Head of caudate nucleus (tissue), 42 donors: ENCODE data around the gene SERPINI1.
A peak's percentile ranks its signal among the peaks of the same experiment; 100 is the strongest.

Experiments
- DNase-seq, 42 donors: peaks; one replicate each; pipeline versions ENCODE4 v3.0.0 to v3.0.0-alpha.2; 2020 to 2021; ENCODE audit warnings: mixed read lengths in 7 of 42
- intact Hi-C: fragments of 100-400 bp; cut with DNase I; formaldehyde crosslinking; loops from one replicate; pipeline ENCODE4 v1.15.0; 2022

The SERPINI1 gene

GRCh38 chr3:167735233-167736138 is at the start of gene SERPINI1:
Gene SERPINI1 (plus strand): TSS chr3:167735721. CDS start chr3:167789129, 53,408 bp downstream.
- DNase-seq = peak; percentile 80 to 98 (median 94)
- intact Hi-C loops = loop anchor here (5.0 to 10.0 kb wide), 2 partner anchors 77 to 309 kb away; no protein-coding TSS in a partner anchor

GRCh38 chr3:167691366-167691765 is 44.2 kb upstream of the SERPINI1 start:
- DNase-seq = no peak
- intact Hi-C loops = no loop called here

- no peak for DNase-seq
- intact Hi-C loops = no loop called here
Measured at GRCh38 chr3:167694121-167694520, 41.4 kb upstream of the SERPINI1 start.

- intact Hi-C loops = no loop called here
- no peak for DNase-seq
Measured at GRCh38 chr3:167700046-167700445, 35.5 kb upstream of the SERPINI1 start.

GRCh38 chr3:167700926-167701325 is 34.6 kb upstream of the SERPINI1 start:
- intact Hi-C loops = no loop called here
- DNase-seq = no peak

- intact Hi-C loops = no loop called here
- DNase-seq = no peak
Measured at GRCh38 chr3:167705840-167706239, 29.7 kb upstream of the SERPINI1 start.

- intact Hi-C loops = no loop called here
Measured at GRCh38 chr3:167709690-167710089, 25.8 kb upstream of the SERPINI1 start.

GRCh38 chr3:167710552-167710951 is 25.0 kb upstream of the SERPINI1 start:
- DNase-seq = no peak
- intact Hi-C loops = no loop called here

More at GRCh38 chr3:167709690-167710089, 25.8 kb upstream of the SERPINI1 start:
- DNase-seq = no peak

GRCh38 chr3:167711439-167711838 is 24.1 kb upstream of the SERPINI1 start:
- intact Hi-C loops = no loop called here
- no peak for DNase-seq

GRCh38 chr3:167712445-167712844 is 23.1 kb upstream of the SERPINI1 start:
- no peak for DNase-seq
- intact Hi-C loops = no loop called here

GRCh38 chr3:167714871-167715270 is 20.6 kb upstream of the SERPINI1 start:
- intact Hi-C loops = no loop called here
- no peak for DNase-seq

GRCh38 chr3:167716920-167717319 is 18.6 kb upstream of the SERPINI1 start:
- no peak for DNase-seq
- intact Hi-C loops = no loop called here

- intact Hi-C loops = no loop called here
- no peak for DNase-seq
Measured at GRCh38 chr3:167718582-167718981, 16.9 kb upstream of the SERPINI1 start.

GRCh38 chr3:167723025-167723512 is 12.5 kb upstream of the SERPINI1 start:
- intact Hi-C loops = no loop called here
- DNase-seq = no peak

- no peak for DNase-seq
- intact Hi-C loops = no loop called here
Measured at GRCh38 chr3:167723872-167724271, 11.6 kb upstream of the SERPINI1 start.

GRCh38 chr3:167728176-167728575 is 7.3 kb upstream of the SERPINI1 start:
- intact Hi-C loops = no loop called here
- peak in 12 of 42 donors; percentile 1 to 61 (median 20) for DNase-seq

- intact Hi-C loops = no loop called here
- DNase-seq = no peak
Measured at GRCh38 chr3:167728632-167729323, 6.7 kb upstream of the SERPINI1 start.

- no peak for DNase-seq
- intact Hi-C loops = no loop called here
Measured at GRCh38 chr3:167729591-167729990, 5.9 kb upstream of the SERPINI1 start.

GRCh38 chr3:167731393-167731792 is 4.1 kb upstream of the SERPINI1 start:
- DNase-seq = no peak
- intact Hi-C loops = loop anchor here (10.0 kb wide), 1 partner anchor 313 kb away; no protein-coding TSS in a partner anchor
